Ovary (tissue), 9 donors: ENCODE data around the gene SLC22A12. TPM values are rescaled to one million over a fixed set of nuclear protein-coding genes. Genes with fewer than 3 reads are reported as not detected.

ENCODE experiments used
- DNase-seq, 5 donors: peaks; one replicate each; pipeline ENCODE4 v3.0.0-alpha.2; 2019 to 2020
- H3K27ac ChIP-seq, 2 donors: fragments of 200-600 bp; one replicate each; pipeline versions ENCODE4 v1.5.1 to v1.8.0; 2019 to 2022
- H3K27me3 ChIP-seq: fragments of 200-600 bp; one replicate; pipeline ENCODE4 v1.8.0; 2022
- H3K36me3 ChIP-seq: fragments of 200-600 bp; sonication (generic); one replicate; pipeline ENCODE4 v1.5.1; 2019
- H3K4me1 ChIP-seq: one replicate; pipeline ENCODE4 v1.8.1; 2013; ENCODE audit warnings: mild to moderate bottlenecking, moderate library complexity; ENCODE audit not compliant: insufficient read depth
- H3K4me3 ChIP-seq: fragments of 200-600 bp; sonication (generic); one replicate; pipeline ENCODE4 v1.5.1; 2017
- H3K9me3 ChIP-seq, 2 donors: fragments of 200-600 bp in 1 of 2; sonication (generic) in 1 of 2; one replicate each; pipeline versions ENCODE4 v1.5.1 to v1.8.1; 2013 to 2019; ENCODE audit warnings: mild to moderate bottlenecking in 1 of 2, moderate library complexity in 1 of 2
- CTCF ChIP-seq, 3 donors: fragments of 450-650 bp in 2 of 3; fragments of 200-600 bp in 1 of 3; IDR thresholded peaks; one replicate each; pipeline versions ENCODE4 v1.5.1 to v1.8.0; 2016 to 2022; ENCODE audit warnings: antibody characterized with exemption in 3 of 3, mild to moderate bottlenecking in 1 of 3
- EP300 ChIP-seq: sonication (generic); formaldehyde crosslinking; IDR thresholded peaks from one replicate; pipeline ENCODE4 v1.6.1; 2017; ENCODE audit warnings: antibody characterized with exemption
- POLR2A ChIP-seq: fragments of 450-650 bp; IDR thresholded peaks from one replicate; pipeline ENCODE4 v1.6.1; 2017; ENCODE audit warnings: antibody characterized with exemption, mild to moderate bottlenecking, moderate library complexity
- WGBS, 3 donors: extraction: QIAGEN DNeasy Blood & Tissue Kit in 1 of 3; methylation state at CpG; one replicate each; pipeline versions ENCODE4 v1.1.5 to v1.1.7; 2013 to 2017; 5-methylcytosine and 5-hydroxymethylcytosine counted together
- intact Hi-C, 4 donors: fragments of 100-400 bp; cut with DNase I; formaldehyde crosslinking; loops; one replicate each; pipeline versions ENCODE4 v1.11.0 to v1.15.1; 2022 to 2023
- polyA plus RNA-seq, 2 donors: library from polyadenylated mRNA; stranded (reverse); fragments of 200-250 nt in 1 of 2; fragments of 350-450 nt in 1 of 2; fragmentation: Illumina TruSeq in 1 of 2; extraction: RNeasy Lipid Tissue Mini Kit (QIAGEN cat#74804) in 1 of 2; gene quantifications; one replicate each; pipeline ENCODE4 v1.2.3, GENCODE V29; 2013 to 2014
- total RNA-seq, 7 donors: library from RNA; depleted of rRNA in 2 of 7; stranded (reverse); fragments of >200 nt in 2 of 7; fragmentation: NEBNext Ultra II Directional in 3 of 7; extraction: Animal tissue kit (Norgen Biotek cat#: 25700) in 3 of 7; gene quantifications; one replicate each; pipeline versions ENCODE4 v1.1.0 to v1.2.4, GENCODE V29; 2016 to 2023
- donor health status: DM: no; HTN: no; CAD: no; lungs with moderate emphysema.
- donor health status: DM: no; HTN: no; CAD: no.
- donor health status: Bipolar disorder and iron deficiency.
- donor health status: DM: yes; HTN: yes; CAD: no.
- donor health status: DM: no; HTN: no; CAD: no.
- donor health status: DM: yes; HTN: yes; CAD: no.

The SLC22A12 gene
- total and polyA plus RNA-seq, 9 donors: not detected

- H3K4me1 ChIP-seq: peaks cover 2% of the 10 kb centered on the region
- H3K27me3 ChIP-seq: no peaks in the 10 kb centered on the region
- no peak overlapping the region for H3K4me3 ChIP-seq
- DNase-seq: no peak
- no peak overlapping the region for H3K27ac ChIP-seq
- intact Hi-C loops: no loop called here
- WGBS, 3 donors: 80 to 85% (median 84%) methylated on average over 33 to 34 of the region's 34 CpGs
- H3K9me3 ChIP-seq: no peaks in the 10 kb centered on the region
- H3K36me3 ChIP-seq: no peaks in the 10 kb centered on the region
- TF ChIP-seq EP300: no peak
These were observed 22.9 kb upstream of the SLC22A12 start for GRCh38 chr11:64568041-64568571.

GRCh38 chr11:64568584-64569140 lies 22.4 kb upstream of the SLC22A12 start:
- Histone ChIP-seq H3K27me3 (no peaks in the 10 kb centered on the region), H3K9me3 (no peaks in the 10 kb centered on the region), H3K4me1 (peaks cover 2% of the 10 kb centered on the region), H3K36me3 (no peaks in the 10 kb centered on the region), H3K27ac (no peak overlapping the region), H3K4me3 (no peak overlapping the region)
- DNase-seq: peak in 2 of 5 donors; percentile 12 to 23
- intact Hi-C loops: no loop called here
- WGBS, 3 donors: 88 to 95% (median 92%) methylated on average over 8 of the region's 8 CpGs
- TF ChIP-seq CTCF (IDR thresholded peaks at IDR 0.05): no peak
- no peak for TF ChIP-seq POLR2A
- TF ChIP-seq EP300: no peak

- Histone ChIP-seq H3K27ac (no peak overlapping the region), H3K27me3 (no peaks in the 10 kb centered on the region), H3K4me3 (no peak overlapping the region), H3K9me3 (no peaks in the 10 kb centered on the region), H3K4me1 (peaks cover 2% of the 10 kb centered on the region), H3K36me3 (no peaks in the 10 kb centered on the region)
- 93 to 95% (median 93%) methylated on average over 8 of the region's 8 CpGs for WGBS, 3 donors
- peak in 1 of 5 donors; percentile 25 for DNase-seq
- intact Hi-C loops: no loop called here
- TF ChIP-seq EP300: no peak
- TF ChIP-seq CTCF (IDR thresholded peaks at IDR 0.05): no peak
- TF ChIP-seq POLR2A: no peak
These were observed 21.6 kb upstream of the SLC22A12 start for GRCh38 chr11:64569300-64569970.

GRCh38 chr11:64570341-64570740 lies 20.7 kb upstream of the SLC22A12 start:
- no peak for DNase-seq
- H3K4me1 ChIP-seq: peaks cover 2% of the 10 kb centered on the region
- TF ChIP-seq CTCF (IDR thresholded peaks at IDR 0.05) (no peak), POLR2A (no peak), EP300 (no peak)
- H3K36me3 ChIP-seq: no peaks in the 10 kb centered on the region
- 59 to 88% (median 72%) methylated on average over 3 of the region's 3 CpGs for WGBS, 3 donors
- intact Hi-C loops: no loop called here
- no peaks in the 10 kb centered on the region for H3K27me3 ChIP-seq
- H3K27ac ChIP-seq: no peak overlapping the region
- no peaks in the 10 kb centered on the region for H3K9me3 ChIP-seq
- H3K4me3 ChIP-seq: no peak overlapping the region

- H3K36me3 ChIP-seq: no peaks in the 10 kb centered on the region
- no peak for TF ChIP-seq POLR2A
- TF ChIP-seq CTCF (IDR thresholded peaks at IDR 0.05): no peak
- TF ChIP-seq EP300: no peak
- H3K4me3 ChIP-seq: no peak overlapping the region
- H3K27ac ChIP-seq: no peak overlapping the region
- WGBS, 3 donors: 90 to 92% (median 91%) methylated on average over 11 of the region's 11 CpGs
- H3K9me3 ChIP-seq: no peaks in the 10 kb centered on the region
- H3K4me1 ChIP-seq: peaks cover 2% of the 10 kb centered on the region
- DNase-seq: peak in 2 of 5 donors; percentile 2 to 16
- H3K27me3 ChIP-seq: no peaks in the 10 kb centered on the region
- intact Hi-C loops: no loop called here
These were observed 20.0 kb upstream of the SLC22A12 start for GRCh38 chr11:64571050-64571409.
